HepG2 (cell line): ENCODE measurements around the gene IMPG2. TPM values are rescaled to one million over a fixed set of nuclear protein-coding genes. Genes with fewer than 3 reads are reported as not detected.

ENCODE experiments used
- ATAC-seq: fragments of 200-7000 bp; cut with Tn5 transposase; 3 replicates; pipeline ENCODE4 v1.9.1; 2020; ENCODE audit warnings: mild to moderate bottlenecking, moderate library complexity
- BruUV-seq: library from RNA; stranded (reverse); fragments of 400-500 nt; replicated peaks from 2 replicates; lab custom pipeline; 2021; lab: Mats Ljungman, UMichigan
- CTCF ChIA-PET: fragments of 300-600 bp; formaldehyde crosslinking; extraction: SDS; loops from one replicate; lab custom pipeline; 2021; ENCODE audit warnings: low total read pairs, inconsistent platforms, low intra/inter-chr PET ratio; lab: Yijun Ruan, JAX
- POLR2A ChIA-PET: fragments of 350-600 bp; sonication (Branson Sonifier 250); formaldehyde crosslinking; loops from one replicate; lab custom pipeline; 2020; ENCODE audit warnings: antibody characterized with exemption, inconsistent platforms; lab: Yijun Ruan, JAX
- DNase-seq: peaks from one replicate; pipeline ENCODE4 v3.0.0-alpha.2; 2015; ENCODE audit warnings: low spot score
- FAIRE-seq: peaks from 3 replicates; lab custom pipeline; 2011; peaks lifted over from hg19 to GRCh38; lab: Jason Lieb, UNC
- H2AFZ ChIP-seq: one replicate; pipeline ENCODE4 v1.6.1; 2011; ENCODE audit warnings: low read length, inconsistent platforms
- H3K27ac ChIP-seq: fragments of 300-600 bp; 3 replicates; pipeline ENCODE4 v1.8.0; 2011; ENCODE audit warnings: mixed run types, mild to moderate bottlenecking, mixed read lengths, low read length, inconsistent platforms; ENCODE audit not compliant: insufficient read depth; ENCODE audit errors: extremely low read length
- H3K27me3 ChIP-seq, 2 experiments: fragments of 200-600 bp in 1 of 2; 2 replicates in 1 of 2; 3 replicates in 1 of 2; pipeline versions ENCODE4 v1.6.0 to v1.8.0; 2011; ENCODE audit warnings: low read length in 2 of 2, mild to moderate bottlenecking in 2 of 2, moderate library complexity in 2 of 2, inconsistent platforms in 1 of 2; ENCODE audit not compliant: insufficient read depth in 2 of 2, control insufficient read depth in 1 of 2
- H3K36me3 ChIP-seq, 2 experiments: fragments of 200-600 bp in 1 of 2; replicated peaks in 1 of 2; 2 replicates in 1 of 2; 3 replicates in 1 of 2; pipeline versions ENCODE4 v1.5.1 to v1.8.0; 2011; ENCODE audit warnings: low read length in 2 of 2, inconsistent platforms in 1 of 2; ENCODE audit not compliant: insufficient read depth in 2 of 2, control insufficient read depth in 1 of 2
- H3K4me1 ChIP-seq: 2 replicates; pipeline ENCODE4 v1.5.1; 2012; ENCODE audit warnings: low read length, inconsistent platforms; ENCODE audit not compliant: insufficient read depth
- H3K4me2 ChIP-seq: 2 replicates; pipeline ENCODE4 v1.6.0; 2011; ENCODE audit warnings: low read depth, low read length, inconsistent platforms
- H3K4me3 ChIP-seq, 3 experiments: fragments of 200-600 bp in 1 of 3; sonication (generic), shearing (Covaris generic) in 1 of 3; replicated peaks in 1 of 3; 2 replicates each; pipeline ENCODE4 v1.5.1; 2011 to 2016; ENCODE audit warnings: low read length in 3 of 3, inconsistent platforms in 2 of 3, low read depth in 2 of 3, mild to moderate bottlenecking in 2 of 3, control low read depth in 1 of 3, mixed read lengths in 1 of 3; ENCODE audit not compliant: insufficient read depth in 1 of 3
- H3K79me2 ChIP-seq: one replicate; pipeline ENCODE4 v1.6.1; 2011; ENCODE audit warnings: low read length, inconsistent platforms; ENCODE audit not compliant: insufficient read depth
- H3K9ac ChIP-seq: 2 replicates; pipeline ENCODE4 v1.6.0; 2011; ENCODE audit warnings: mild to moderate bottlenecking, low read depth, low read length, inconsistent platforms; ENCODE audit not compliant: insufficient read depth
- H3K9me3 ChIP-seq: 2 replicates; pipeline ENCODE4 v1.5.1; 2012; ENCODE audit warnings: mild to moderate bottlenecking, low read length
- H4K20me1 ChIP-seq: 2 replicates; pipeline ENCODE4 v1.6.0; 2011; ENCODE audit warnings: inconsistent platforms, mild to moderate bottlenecking, low read length, moderate library complexity; ENCODE audit not compliant: insufficient read depth
- EP300 ChIP-seq, 3 experiments: sonication (generic) in 1 of 3; formaldehyde crosslinking in 1 of 3; IDR thresholded peaks; 2 replicates each; pipeline versions ENCODE4 v1.5.1 to v1.6.1; 2011 to 2020; ENCODE audit warnings: low read depth in 2 of 3, low read length in 2 of 3, borderline replicate concordance in 1 of 3, improper control_type of control experiment in 1 of 3, mild to moderate bottlenecking in 1 of 3, missing genetic modification reagents in 1 of 3, moderate library complexity in 1 of 3
- HMG20B ChIP-seq: conservative IDR thresholded peaks from 2 replicates; pipeline ENCODE4 v1.6.1; 2016; ENCODE audit warnings: missing genetic modification reagents, missing compliant biosample characterization
- RFX5 ChIP-seq: IDR thresholded peaks from 2 replicates; pipeline ENCODE4 v1.6.1; 2011; ENCODE audit warnings: low read depth, low read length, improper control_type of control experiment
- SP140L ChIP-seq: sonication (generic); formaldehyde crosslinking; IDR thresholded peaks from 2 replicates; pipeline ENCODE4 v1.4.0; 2020; ENCODE audit warnings: missing genetic modification reagents, borderline replicate concordance
- U2AF1 ChIP-seq: fragments of 200-400 bp; formaldehyde crosslinking; optimal IDR thresholded peaks from 2 replicates; pipeline ENCODE3; 2017; ENCODE audit warnings: mild to moderate bottlenecking, low read depth, low read length
- YEATS2 ChIP-seq: sonication (generic); formaldehyde crosslinking; IDR thresholded peaks from 2 replicates; pipeline ENCODE4 v1.4.0; 2020; ENCODE audit warnings: missing genetic modification reagents, borderline replicate concordance
- ZNF431 ChIP-seq: sonication (generic); formaldehyde crosslinking; IDR thresholded peaks from 2 replicates; pipeline ENCODE4 v1.9.0; 2022; ENCODE audit warnings: missing genetic modification reagents, low read depth, mild to moderate bottlenecking, borderline replicate concordance
- ZNF549 ChIP-seq: sonication (generic); formaldehyde crosslinking; IDR thresholded peaks from 2 replicates; pipeline ENCODE4 v1.5.0; 2020; ENCODE audit warnings: missing genetic modification reagents
- ZNF772 ChIP-seq: sonication (generic); formaldehyde crosslinking; IDR thresholded peaks from 2 replicates; pipeline ENCODE4 v1.5.0; 2020; ENCODE audit warnings: mild to moderate bottlenecking, missing genetic modification reagents
- WGBS: methylation state at CpG from one replicate; pipeline ENCODE4 v1.1.6; 2017; ENCODE audit warnings: low lambda C conversion rate; 5-methylcytosine and 5-hydroxymethylcytosine counted together
- in situ Hi-C: cut with HindIII; loops from 2 replicates; pipeline ENCODE4 v1.10.0; 2017; ENCODE audit warnings: low pct_unique_long_range_greater_than_20kb; ENCODE audit not compliant: extremely low pct_ligation_motif_present
- intact Hi-C: fragments of 100-400 bp; cut with micrococcal nuclease; formaldehyde crosslinking; loops from one replicate; pipeline ENCODE4 v1.10.0; 2022; ENCODE audit not compliant: unreplicated experiment
- polyA plus RNA-seq, 8 experiments: library from polyadenylated mRNA; depleted of rRNA in 3 of 8; stranded (reverse) in 7 of 8; unstranded in 1 of 8; fragments of >200 nt; fragmentation: Illumina TruSeq in 4 of 8; extraction: Trizol in 4 of 8; gene quantifications; 2 replicates each; pipeline versions ENCODE4 v1.2.1 to v1.2.3, GENCODE V29; 2011 to 2016; ENCODE audit warnings: low read depth in 4 of 8, missing spikeins in 1 of 8, mixed read lengths in 1 of 8; ENCODE audit not compliant: insufficient read depth in 1 of 8
- total RNA-seq, 5 experiments: library from RNA; depleted of rRNA; stranded (reverse); fragments of >200 nt; fragmentation: Illumina TruSeq; extraction: Trizol; gene quantifications; 2 replicates each; pipeline ENCODE4 v1.2.3, GENCODE V29; 2016; ENCODE audit warnings: low read depth in 1 of 5
- TF ChIP-seq, protein P1 (sequence below): sonication (generic); IDR thresholded peaks from 2 replicates; pipeline ENCODE4 v1.6.1; 2016; ENCODE audit warnings: low read depth, borderline replicate concordance
- TF ChIP-seq, protein P2 (sequence below): IDR thresholded peaks from 2 replicates; pipeline ENCODE4 v1.6.1; 2016; ENCODE audit warnings: missing genetic modification reagents, missing compliant biosample characterization
- TF ChIP-seq, protein P3 (sequence below): sonication (generic); formaldehyde crosslinking; IDR thresholded peaks from 2 replicates; pipeline ENCODE4 v1.4.0; 2020; ENCODE audit warnings: mild to moderate bottlenecking, missing genetic modification reagents
- TF ChIP-seq, protein P4 (sequence below): sonication (generic); formaldehyde crosslinking; IDR thresholded peaks from 2 replicates; pipeline ENCODE4 v1.8.0; 2022; ENCODE audit warnings: missing genetic modification reagents, mild to moderate bottlenecking, moderate library complexity, borderline replicate concordance
- TF ChIP-seq, protein P5 (sequence below): sonication (generic); formaldehyde crosslinking; IDR thresholded peaks from 2 replicates; pipeline ENCODE4 v1.4.0; 2020; ENCODE audit warnings: mild to moderate bottlenecking, missing genetic modification reagents
- TF ChIP-seq, protein P6 (sequence below): IDR thresholded peaks from 2 replicates; pipeline ENCODE4 v1.6.1; 2016; ENCODE audit warnings: missing compliant biosample characterization, missing genetic modification reagents, borderline replicate concordance
- TF ChIP-seq, protein P7 (sequence below): IDR thresholded peaks from 2 replicates; pipeline ENCODE4 v1.6.1; 2016; ENCODE audit warnings: low read depth, control low read depth

Gene IMPG2
- total and polyA plus RNA-seq, 2 of the 13 experiments (the other 11 are each of a cell fraction or from before 2014, with no cell fraction given), result 0.02 to 0.03 TPM

DNA sequence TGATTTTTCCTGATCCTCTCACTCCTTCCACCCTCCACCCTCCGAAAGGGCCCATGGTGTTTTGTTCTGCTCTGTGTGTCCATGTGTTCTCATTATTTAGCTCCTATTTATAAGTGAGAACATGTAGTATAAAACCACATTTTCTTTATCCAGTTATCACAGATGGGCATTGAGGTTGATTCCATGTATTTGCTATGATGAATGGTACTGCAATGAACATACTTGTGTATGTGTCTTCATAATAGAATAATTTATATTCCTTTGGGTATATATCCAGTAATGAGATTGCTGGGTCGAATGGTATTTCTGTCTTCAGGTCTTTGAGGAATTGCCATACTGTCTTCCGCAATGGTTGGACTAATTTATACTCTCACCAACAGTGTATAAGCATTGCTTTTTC is 126.0 kb downstream of the IMPG2 start:
- FAIRE-seq (no peak), DNase-seq (no peak), ATAC-seq (no peak)
- H3K27ac ChIP-seq, result no peak overlapping the region
- no peaks in the 10 kb centered on the region for H3K79me2 ChIP-seq
- no peak overlapping the region for H2AFZ ChIP-seq
- H3K4me3 ChIP-seq, result no peak overlapping the region
- no peaks in the 10 kb centered on the region for H4K20me1 ChIP-seq
- ChIA-PET POLR2A (no interaction called here), CTCF (no interaction called here)
- WGBS, result 6% methylated on average over 3 of the region's 3 CpGs
- intact Hi-C loops (no loop called here), in situ Hi-C loops (no loop called here)
- H3K9me3 ChIP-seq, result no peaks in the 10 kb centered on the region
- H3K36me3 ChIP-seq, result no peaks in the 10 kb centered on the region
- no peaks in the 10 kb centered on the region for H3K4me1 ChIP-seq
- H3K9ac ChIP-seq, result no peak overlapping the region
- BruUV-seq, result no TSS peak
- no peak overlapping the region for H3K4me2 ChIP-seq
- H3K27me3 ChIP-seq, result 0 out of 5 replicates have a peak, but pooled peaks cover 0 to 1% of the 10 kb centered on the region in 2 experiments
- TF ChIP-seq, protein P1, sequence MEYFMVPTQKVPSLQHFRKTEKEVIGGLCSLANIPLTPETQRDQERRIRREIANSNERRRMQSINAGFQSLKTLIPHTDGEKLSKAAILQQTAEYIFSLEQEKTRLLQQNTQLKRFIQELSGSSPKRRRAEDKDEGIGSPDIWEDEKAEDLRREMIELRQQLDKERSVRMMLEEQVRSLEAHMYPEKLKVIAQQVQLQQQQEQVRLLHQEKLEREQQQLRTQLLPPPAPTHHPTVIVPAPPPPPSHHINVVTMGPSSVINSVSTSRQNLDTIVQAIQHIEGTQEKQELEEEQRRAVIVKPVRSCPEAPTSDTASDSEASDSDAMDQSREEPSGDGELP, result no peak
- TF ChIP-seq, protein P2, sequence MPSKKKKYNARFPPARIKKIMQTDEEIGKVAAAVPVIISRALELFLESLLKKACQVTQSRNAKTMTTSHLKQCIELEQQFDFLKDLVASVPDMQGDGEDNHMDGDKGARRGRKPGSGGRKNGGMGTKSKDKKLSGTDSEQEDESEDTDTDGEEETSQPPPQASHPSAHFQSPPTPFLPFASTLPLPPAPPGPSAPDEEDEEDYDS (CRISPR knock-in tag), result no peak
- TF ChIP-seq ZNF549 (no peak), U2AF1 (no peak), YEATS2 (CRISPR knock-in tag) (no peak), RFX5 (no peak), ZNF772 (CRISPR knock-in tag) (no peak), ZNF431 (no peak), EP300 (IDR thresholded peaks at IDR 0.05; ENCODE audit: low read depth in 2 of 2, low read length in 2 of 2) (no peak), EP300 (CRISPR knock-in tag; IDR thresholded peaks at IDR 0.05; ENCODE audit: borderline replicate concordance) (no peak), SP140L (no peak), HMG20B (CRISPR knock-in tag) (no peak)
- TF ChIP-seq, protein P3, sequence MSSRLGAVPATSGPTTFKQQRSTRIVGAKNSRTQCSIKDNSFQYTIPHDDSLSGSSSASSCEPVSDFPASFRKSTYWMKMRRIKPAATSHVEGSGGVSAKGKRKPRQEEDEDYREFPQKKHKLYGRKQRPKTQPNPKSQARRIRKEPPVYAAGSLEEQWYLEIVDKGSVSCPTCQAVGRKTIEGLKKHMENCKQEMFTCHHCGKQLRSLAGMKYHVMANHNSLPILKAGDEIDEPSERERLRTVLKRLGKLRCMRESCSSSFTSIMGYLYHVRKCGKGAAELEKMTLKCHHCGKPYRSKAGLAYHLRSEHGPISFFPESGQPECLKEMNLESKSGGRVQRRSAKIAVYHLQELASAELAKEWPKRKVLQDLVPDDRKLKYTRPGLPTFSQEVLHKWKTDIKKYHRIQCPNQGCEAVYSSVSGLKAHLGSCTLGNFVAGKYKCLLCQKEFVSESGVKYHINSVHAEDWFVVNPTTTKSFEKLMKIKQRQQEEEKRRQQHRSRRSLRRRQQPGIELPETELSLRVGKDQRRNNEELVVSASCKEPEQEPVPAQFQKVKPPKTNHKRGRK (CRISPR knock-in tag), result no peak
- TF ChIP-seq, protein P4, sequence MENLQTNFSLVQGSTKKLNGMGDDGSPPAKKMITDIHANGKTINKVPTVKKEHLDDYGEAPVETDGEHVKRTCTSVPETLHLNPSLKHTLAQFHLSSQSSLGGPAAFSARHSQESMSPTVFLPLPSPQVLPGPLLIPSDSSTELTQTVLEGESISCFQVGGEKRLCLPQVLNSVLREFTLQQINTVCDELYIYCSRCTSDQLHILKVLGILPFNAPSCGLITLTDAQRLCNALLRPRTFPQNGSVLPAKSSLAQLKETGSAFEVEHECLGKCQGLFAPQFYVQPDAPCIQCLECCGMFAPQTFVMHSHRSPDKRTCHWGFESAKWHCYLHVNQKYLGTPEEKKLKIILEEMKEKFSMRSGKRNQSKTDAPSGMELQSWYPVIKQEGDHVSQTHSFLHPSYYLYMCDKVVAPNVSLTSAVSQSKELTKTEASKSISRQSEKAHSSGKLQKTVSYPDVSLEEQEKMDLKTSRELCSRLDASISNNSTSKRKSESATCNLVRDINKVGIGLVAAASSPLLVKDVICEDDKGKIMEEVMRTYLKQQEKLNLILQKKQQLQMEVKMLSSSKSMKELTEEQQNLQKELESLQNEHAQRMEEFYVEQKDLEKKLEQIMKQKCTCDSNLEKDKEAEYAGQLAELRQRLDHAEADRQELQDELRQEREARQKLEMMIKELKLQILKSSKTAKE (CRISPR knock-in tag), result no peak
- TF ChIP-seq, protein P5, sequence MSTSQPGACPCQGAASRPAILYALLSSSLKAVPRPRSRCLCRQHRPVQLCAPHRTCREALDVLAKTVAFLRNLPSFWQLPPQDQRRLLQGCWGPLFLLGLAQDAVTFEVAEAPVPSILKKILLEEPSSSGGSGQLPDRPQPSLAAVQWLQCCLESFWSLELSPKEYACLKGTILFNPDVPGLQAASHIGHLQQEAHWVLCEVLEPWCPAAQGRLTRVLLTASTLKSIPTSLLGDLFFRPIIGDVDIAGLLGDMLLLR, result no peak
- TF ChIP-seq, protein P6, sequence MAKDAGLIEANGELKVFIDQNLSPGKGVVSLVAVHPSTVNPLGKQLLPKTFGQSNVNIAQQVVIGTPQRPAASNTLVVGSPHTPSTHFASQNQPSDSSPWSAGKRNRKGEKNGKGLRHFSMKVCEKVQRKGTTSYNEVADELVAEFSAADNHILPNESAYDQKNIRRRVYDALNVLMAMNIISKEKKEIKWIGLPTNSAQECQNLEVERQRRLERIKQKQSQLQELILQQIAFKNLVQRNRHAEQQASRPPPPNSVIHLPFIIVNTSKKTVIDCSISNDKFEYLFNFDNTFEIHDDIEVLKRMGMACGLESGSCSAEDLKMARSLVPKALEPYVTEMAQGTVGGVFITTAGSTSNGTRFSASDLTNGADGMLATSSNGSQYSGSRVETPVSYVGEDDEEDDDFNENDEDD, result no peak
- TF ChIP-seq, protein P7, sequence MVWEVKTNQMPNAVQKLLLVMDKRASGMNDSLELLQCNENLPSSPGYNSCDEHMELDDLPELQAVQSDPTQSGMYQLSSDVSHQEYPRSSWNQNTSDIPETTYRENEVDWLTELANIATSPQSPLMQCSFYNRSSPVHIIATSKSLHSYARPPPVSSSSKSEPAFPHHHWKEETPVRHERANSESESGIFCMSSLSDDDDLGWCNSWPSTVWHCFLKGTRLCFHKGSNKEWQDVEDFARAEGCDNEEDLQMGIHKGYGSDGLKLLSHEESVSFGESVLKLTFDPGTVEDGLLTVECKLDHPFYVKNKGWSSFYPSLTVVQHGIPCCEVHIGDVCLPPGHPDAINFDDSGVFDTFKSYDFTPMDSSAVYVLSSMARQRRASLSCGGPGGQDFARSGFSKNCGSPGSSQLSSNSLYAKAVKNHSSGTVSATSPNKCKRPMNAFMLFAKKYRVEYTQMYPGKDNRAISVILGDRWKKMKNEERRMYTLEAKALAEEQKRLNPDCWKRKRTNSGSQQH (CRISPR knock-in tag), result no peak
